Measurements from ENCODE around the gene SIAE.

SIAE gene

GRCh38 chr11:124646148-124646547, 27.4 kb downstream of the SIAE start:
- Histone ChIP-seq H3K9me3 (ENCODE audit: control insufficient read depth in 2 of 2, low read length in 2 of 2) (no peaks in the 10 kb centered on the region), H3K36me3 (ENCODE audit: control insufficient read depth in 2 of 2, insufficient read depth in 2 of 2, low read length in 2 of 2) (peaks cover 24 to 30% of the 10 kb centered on the region in 2 donors), H3K27me3 (ENCODE audit: control insufficient read depth in 2 of 2, insufficient read depth in 2 of 2, low read length in 2 of 2) (no peaks in the 10 kb centered on the region), H3K4me1 (ENCODE audit: control insufficient read depth in 2 of 2, insufficient read depth in 2 of 2, low read length in 2 of 2) (peaks cover 0 to 4% of the 10 kb centered on the region in 2 donors), H3K9ac (ENCODE audit: low read depth in 1 of 2, low read length in 2 of 2) (no peak overlapping the region), H3K27ac (ENCODE audit: low read depth in 2 of 2, low read length in 2 of 2) (no peak overlapping the region), H3K4me3 (ENCODE audit: low read length in 2 of 2) (no peak overlapping the region)

GRCh38 chr11:124644426-124645280, 28.9 kb downstream of the SIAE start:
- Histone ChIP-seq H3K9ac (ENCODE audit: low read depth in 1 of 2, low read length in 2 of 2) (no peak overlapping the region), H3K9me3 (ENCODE audit: control insufficient read depth in 2 of 2, low read length in 2 of 2) (no peaks in the 10 kb centered on the region), H3K4me3 (ENCODE audit: low read length in 2 of 2) (no peak overlapping the region), H3K4me1 (ENCODE audit: control insufficient read depth in 2 of 2, insufficient read depth in 2 of 2, low read length in 2 of 2) (peaks cover 0 to 4% of the 10 kb centered on the region in 2 donors), H3K27ac (ENCODE audit: low read depth in 2 of 2, low read length in 2 of 2) (no peak overlapping the region), H3K36me3 (ENCODE audit: control insufficient read depth in 2 of 2, insufficient read depth in 2 of 2, low read length in 2 of 2) (peaks cover 25 to 34% of the 10 kb centered on the region in 2 donors), H3K27me3 (ENCODE audit: control insufficient read depth in 2 of 2, insufficient read depth in 2 of 2, low read length in 2 of 2) (no peaks in the 10 kb centered on the region)

GRCh38 chr11:124643605-124644425, 29.7 kb downstream of the SIAE start:
- H3K27me3 ChIP-seq (ENCODE audit: control insufficient read depth in 2 of 2, insufficient read depth in 2 of 2, low read length in 2 of 2) = no peaks in the 10 kb centered on the region
- peaks cover 0 to 4% of the 10 kb centered on the region in 2 donors for H3K4me1 ChIP-seq (ENCODE audit: control insufficient read depth in 2 of 2, insufficient read depth in 2 of 2, low read length in 2 of 2)
- H3K4me3 ChIP-seq (ENCODE audit: low read length in 2 of 2) = no peak overlapping the region
- no peak overlapping the region for H3K9ac ChIP-seq (ENCODE audit: low read depth in 1 of 2, low read length in 2 of 2)
- peaks cover 30 to 35% of the 10 kb centered on the region in 2 donors for H3K36me3 ChIP-seq (ENCODE audit: control insufficient read depth in 2 of 2, insufficient read depth in 2 of 2, low read length in 2 of 2)
- H3K9me3 ChIP-seq (ENCODE audit: control insufficient read depth in 2 of 2, low read length in 2 of 2) = no peaks in the 10 kb centered on the region
- no peak overlapping the region for H3K27ac ChIP-seq (ENCODE audit: low read depth in 2 of 2, low read length in 2 of 2)

GRCh38 chr11:124643042-124643604, 30.4 kb downstream of the SIAE start:
- Histone ChIP-seq H3K27me3 (ENCODE audit: control insufficient read depth in 2 of 2, insufficient read depth in 2 of 2, low read length in 2 of 2) (no peaks in the 10 kb centered on the region), H3K36me3 (ENCODE audit: control insufficient read depth in 2 of 2, insufficient read depth in 2 of 2, low read length in 2 of 2) (peaks cover 37 to 40% of the 10 kb centered on the region in 2 donors), H3K4me3 (ENCODE audit: low read length in 2 of 2) (no peak overlapping the region), H3K9me3 (ENCODE audit: control insufficient read depth in 2 of 2, low read length in 2 of 2) (no peaks in the 10 kb centered on the region), H3K27ac (ENCODE audit: low read depth in 2 of 2, low read length in 2 of 2) (no peak overlapping the region), H3K4me1 (ENCODE audit: control insufficient read depth in 2 of 2, insufficient read depth in 2 of 2, low read length in 2 of 2) (peaks cover 0 to 4% of the 10 kb centered on the region in 2 donors), H3K9ac (ENCODE audit: low read depth in 1 of 2, low read length in 2 of 2) (no peak overlapping the region)

GRCh38 chr11:124642628-124643027, 30.9 kb downstream of the SIAE start:
- H3K4me1 ChIP-seq (ENCODE audit: control insufficient read depth in 2 of 2, insufficient read depth in 2 of 2, low read length in 2 of 2) = peaks cover 0 to 4% of the 10 kb centered on the region in 2 donors
- H3K36me3 ChIP-seq (ENCODE audit: control insufficient read depth in 2 of 2, insufficient read depth in 2 of 2, low read length in 2 of 2) = peaks cover 38 to 39% of the 10 kb centered on the region in 2 donors
- no peak overlapping the region for H3K9ac ChIP-seq (ENCODE audit: low read depth in 1 of 2, low read length in 2 of 2)
- H3K4me3 ChIP-seq (ENCODE audit: low read length in 2 of 2) = no peak overlapping the region
- no peak overlapping the region for H3K27ac ChIP-seq (ENCODE audit: low read depth in 2 of 2, low read length in 2 of 2)
- H3K27me3 ChIP-seq (ENCODE audit: control insufficient read depth in 2 of 2, insufficient read depth in 2 of 2, low read length in 2 of 2) = no peaks in the 10 kb centered on the region
- no peaks in the 10 kb centered on the region for H3K9me3 ChIP-seq (ENCODE audit: control insufficient read depth in 2 of 2, low read length in 2 of 2)

- Histone ChIP-seq H3K27ac (ENCODE audit: low read depth in 2 of 2, low read length in 2 of 2) (no peak overlapping the region), H3K4me1 (ENCODE audit: control insufficient read depth in 2 of 2, insufficient read depth in 2 of 2, low read length in 2 of 2) (peaks cover 0 to 4% of the 10 kb centered on the region in 2 donors), H3K9ac (ENCODE audit: low read depth in 1 of 2, low read length in 2 of 2) (no peak overlapping the region), H3K4me3 (ENCODE audit: low read length in 2 of 2) (no peak overlapping the region), H3K9me3 (ENCODE audit: control insufficient read depth in 2 of 2, low read length in 2 of 2) (no peaks in the 10 kb centered on the region), H3K27me3 (ENCODE audit: control insufficient read depth in 2 of 2, insufficient read depth in 2 of 2, low read length in 2 of 2) (no peaks in the 10 kb centered on the region), H3K36me3 (ENCODE audit: control insufficient read depth in 2 of 2, insufficient read depth in 2 of 2, low read length in 2 of 2) (peaks cover 47 to 48% of the 10 kb centered on the region in 2 donors)
Measured at GRCh38 chr11:124640666-124641065, 32.9 kb downstream of the SIAE start.

GRCh38 chr11:124639186-124639585, 34.4 kb downstream of the SIAE start:
- H3K27ac ChIP-seq (ENCODE audit: low read depth in 2 of 2, low read length in 2 of 2) = no peak overlapping the region
- no peaks in the 10 kb centered on the region for H3K27me3 ChIP-seq (ENCODE audit: control insufficient read depth in 2 of 2, insufficient read depth in 2 of 2, low read length in 2 of 2)
- H3K9ac ChIP-seq (ENCODE audit: low read depth in 1 of 2, low read length in 2 of 2) = no peak overlapping the region
- no peaks in the 10 kb centered on the region for H3K4me1 ChIP-seq (ENCODE audit: control insufficient read depth in 2 of 2, insufficient read depth in 2 of 2, low read length in 2 of 2)
- peaks cover 54 to 58% of the 10 kb centered on the region in 2 donors for H3K36me3 ChIP-seq (ENCODE audit: control insufficient read depth in 2 of 2, insufficient read depth in 2 of 2, low read length in 2 of 2)
- no peak overlapping the region for H3K4me3 ChIP-seq (ENCODE audit: low read length in 2 of 2)
- no peaks in the 10 kb centered on the region for H3K9me3 ChIP-seq (ENCODE audit: control insufficient read depth in 2 of 2, low read length in 2 of 2)

- H3K9ac ChIP-seq (ENCODE audit: low read depth in 1 of 2, low read length in 2 of 2) = no peak overlapping the region
- no peak overlapping the region for H3K4me3 ChIP-seq (ENCODE audit: low read length in 2 of 2)
- peaks cover 54 to 60% of the 10 kb centered on the region in 2 donors for H3K36me3 ChIP-seq (ENCODE audit: control insufficient read depth in 2 of 2, insufficient read depth in 2 of 2, low read length in 2 of 2)
- no peaks in the 10 kb centered on the region for H3K9me3 ChIP-seq (ENCODE audit: control insufficient read depth in 2 of 2, low read length in 2 of 2)
- no peak overlapping the region for H3K27ac ChIP-seq (ENCODE audit: low read depth in 2 of 2, low read length in 2 of 2)
- H3K4me1 ChIP-seq (ENCODE audit: control insufficient read depth in 2 of 2, insufficient read depth in 2 of 2, low read length in 2 of 2) = no peaks in the 10 kb centered on the region
- H3K27me3 ChIP-seq (ENCODE audit: control insufficient read depth in 2 of 2, insufficient read depth in 2 of 2, low read length in 2 of 2) = no peaks in the 10 kb centered on the region
Measured at GRCh38 chr11:124638500-124638899, 35.0 kb downstream of the SIAE start.

- Histone ChIP-seq H3K9ac (ENCODE audit: low read depth in 1 of 2, low read length in 2 of 2) (no peak overlapping the region), H3K4me1 (ENCODE audit: control insufficient read depth in 2 of 2, insufficient read depth in 2 of 2, low read length in 2 of 2) (no peaks in the 10 kb centered on the region), H3K9me3 (ENCODE audit: control insufficient read depth in 2 of 2, low read length in 2 of 2) (no peaks in the 10 kb centered on the region), H3K4me3 (ENCODE audit: low read length in 2 of 2) (no peak overlapping the region), H3K27me3 (ENCODE audit: control insufficient read depth in 2 of 2, insufficient read depth in 2 of 2, low read length in 2 of 2) (no peaks in the 10 kb centered on the region), H3K36me3 (ENCODE audit: control insufficient read depth in 2 of 2, insufficient read depth in 2 of 2, low read length in 2 of 2) (peaks cover 67 to 74% of the 10 kb centered on the region in 2 donors), H3K27ac (ENCODE audit: low read depth in 2 of 2, low read length in 2 of 2) (no peak overlapping the region)
Measured at GRCh38 chr11:124635932-124636331, 37.6 kb downstream of the SIAE start.

- no peaks in the 10 kb centered on the region for H3K27me3 ChIP-seq (ENCODE audit: control insufficient read depth in 2 of 2, insufficient read depth in 2 of 2, low read length in 2 of 2)
- no peak overlapping the region for H3K9ac ChIP-seq (ENCODE audit: low read depth in 1 of 2, low read length in 2 of 2)
- H3K27ac ChIP-seq (ENCODE audit: low read depth in 2 of 2, low read length in 2 of 2) = no peak overlapping the region
- no peaks in the 10 kb centered on the region for H3K9me3 ChIP-seq (ENCODE audit: control insufficient read depth in 2 of 2, low read length in 2 of 2)
- no peaks in the 10 kb centered on the region for H3K4me1 ChIP-seq (ENCODE audit: control insufficient read depth in 2 of 2, insufficient read depth in 2 of 2, low read length in 2 of 2)
- H3K36me3 ChIP-seq (ENCODE audit: control insufficient read depth in 2 of 2, insufficient read depth in 2 of 2, low read length in 2 of 2) = peaks cover 62 to 72% of the 10 kb centered on the region in 2 donors
- no peak overlapping the region for H3K4me3 ChIP-seq (ENCODE audit: low read length in 2 of 2)
Measured at GRCh38 chr11:124633355-124633754, 40.2 kb downstream of the SIAE start.

All from mucosa of rectum (tissue), 2 donors.